C1 segment of cervical spinal cord (tissue), 14 donors: ENCODE data around the gene TDRKH.
"Not testable (repeated sequence)": the region's sequence is repeated elsewhere in the genome, so short reads cannot be mapped to it uniquely, and the experiment has no call there.

Source experiments
- DNase-seq, 14 donors: peaks; one replicate each; lab custom pipeline; 2025; lab: John Stamatoyannopoulos, UW

TDRKH gene

DNA sequence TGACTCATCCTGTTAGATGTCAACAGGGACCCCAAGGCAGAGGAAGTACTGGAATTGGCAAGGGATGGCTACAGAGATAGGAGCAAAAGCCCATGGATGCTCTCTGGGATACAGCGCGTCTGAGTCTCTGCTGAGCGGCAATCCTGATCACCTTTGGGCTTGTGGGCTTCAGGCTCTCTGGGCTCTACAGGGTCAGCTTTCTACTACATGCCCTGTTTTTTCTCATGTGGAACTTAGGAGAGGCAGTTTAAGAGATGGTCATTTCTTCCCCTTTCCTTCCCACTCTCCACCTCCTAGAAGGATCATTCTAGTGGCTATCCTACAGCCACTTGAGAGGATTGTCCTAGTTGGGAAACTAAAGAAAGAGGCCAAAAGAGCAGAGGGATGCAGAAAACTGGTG, 13.6 kb upstream of the TDRKH start:
- DNase-seq = no peak

DNA sequence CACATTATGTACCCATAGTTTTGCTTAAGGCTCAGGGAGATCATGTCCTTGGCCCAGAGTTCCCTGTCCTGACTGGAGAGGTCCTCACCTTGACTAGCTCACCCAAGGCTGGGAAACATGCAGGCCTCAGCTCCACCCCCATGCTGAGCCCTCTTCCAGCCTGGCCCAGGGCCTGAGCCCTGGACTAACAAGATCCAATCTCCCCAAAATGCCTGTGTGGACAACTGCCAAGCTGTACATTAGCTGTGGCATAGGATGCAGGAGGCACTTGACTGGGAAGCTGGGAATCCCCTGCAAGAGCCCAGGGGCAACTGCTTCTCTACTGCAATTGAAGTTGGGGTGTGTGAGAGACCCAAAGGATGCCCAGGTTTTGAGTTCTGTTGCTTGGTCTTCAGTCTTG, 12.9 kb upstream of the TDRKH start:
- no peak for DNase-seq

DNA sequence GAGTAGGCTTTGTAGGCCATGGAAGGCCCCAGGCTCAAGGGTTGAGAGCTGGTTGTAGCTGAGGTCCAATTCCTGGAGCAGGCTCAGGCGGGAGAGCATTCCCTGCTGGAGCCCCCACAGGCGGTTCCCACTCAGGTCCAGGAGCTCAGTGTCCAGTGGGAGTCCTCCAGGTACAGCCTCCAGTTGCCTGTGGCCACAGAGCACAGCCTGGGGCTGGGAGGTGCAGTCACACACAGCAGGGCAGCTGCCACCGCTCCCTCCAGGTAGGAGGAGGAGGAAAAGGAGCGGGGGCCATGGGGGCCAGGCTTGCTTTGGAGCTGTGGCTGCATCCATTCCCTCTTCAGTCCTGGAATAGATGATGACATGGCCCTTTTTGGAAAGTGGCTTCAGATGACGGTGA, 12.1 kb upstream of the TDRKH start:
- DNase-seq = no peak

DNA sequence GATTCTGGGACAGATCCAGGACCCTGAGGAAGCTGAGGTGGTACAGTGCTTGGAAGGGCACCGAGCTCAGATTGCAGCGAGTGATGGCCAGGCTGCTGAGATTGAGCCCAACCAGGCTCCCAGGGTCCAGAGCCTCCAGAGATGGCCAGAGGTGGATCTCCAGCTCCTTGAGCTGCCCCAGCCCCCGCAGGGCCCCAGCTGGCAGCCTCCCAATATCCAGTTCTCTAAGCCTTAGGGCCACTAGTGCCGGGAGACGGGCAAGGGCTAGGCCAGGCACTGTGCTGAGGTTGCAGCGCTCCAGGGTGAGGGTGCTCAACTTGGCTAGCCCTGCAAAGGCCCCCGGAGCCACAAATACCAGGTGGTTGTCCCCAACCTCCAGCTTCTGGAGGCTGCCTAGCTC, 11.5 kb upstream of the TDRKH start:
- DNase-seq = no peak

DNA sequence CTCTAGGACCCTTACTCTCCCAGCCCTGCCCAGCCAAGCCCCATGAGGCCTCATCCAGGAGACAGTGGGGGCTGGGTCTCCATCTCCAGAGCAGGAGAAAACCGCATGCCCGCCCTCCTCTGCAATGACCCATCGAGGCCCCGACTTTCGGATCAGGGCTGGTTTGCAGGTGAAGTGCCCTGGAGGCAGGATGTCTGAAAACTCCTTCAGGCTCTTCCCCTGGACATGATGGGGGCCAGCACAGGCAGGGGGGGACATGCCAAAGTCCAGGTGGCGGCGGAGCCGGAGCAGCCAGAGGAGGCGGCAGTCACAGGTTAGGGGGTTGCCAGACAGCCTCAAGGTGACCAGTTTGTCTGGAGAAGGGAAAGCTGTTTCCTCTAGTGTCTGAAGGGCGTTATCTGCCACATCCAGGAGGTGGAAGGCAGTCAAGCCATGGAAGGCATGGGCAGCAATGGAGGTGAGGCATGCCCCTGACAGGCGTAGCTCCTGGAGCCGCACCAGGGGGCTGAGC, 11.1 kb upstream of the TDRKH start:
- DNase-seq = no peak

DNA sequence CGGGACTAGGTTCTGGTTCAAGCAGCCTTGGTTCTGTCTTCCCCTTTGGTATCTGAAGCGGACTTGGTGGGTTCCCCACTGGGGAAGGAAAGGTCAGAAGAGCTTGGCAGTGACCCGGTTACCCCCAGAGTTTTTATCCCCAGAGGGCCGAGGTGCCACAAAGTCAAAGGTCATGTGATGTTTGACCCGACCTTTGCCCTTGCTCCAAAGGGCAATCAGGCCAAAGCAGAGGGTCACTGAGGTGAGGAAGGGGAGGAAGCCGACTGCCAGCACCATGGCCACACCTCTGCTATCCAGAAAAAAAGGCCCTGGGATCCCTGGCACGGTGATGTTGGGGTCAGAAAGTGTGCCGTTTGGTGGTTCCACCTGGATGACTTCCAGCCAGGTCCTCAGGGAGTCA, 10.5 kb upstream of the TDRKH start:
- DNase-seq = no peak

DNA sequence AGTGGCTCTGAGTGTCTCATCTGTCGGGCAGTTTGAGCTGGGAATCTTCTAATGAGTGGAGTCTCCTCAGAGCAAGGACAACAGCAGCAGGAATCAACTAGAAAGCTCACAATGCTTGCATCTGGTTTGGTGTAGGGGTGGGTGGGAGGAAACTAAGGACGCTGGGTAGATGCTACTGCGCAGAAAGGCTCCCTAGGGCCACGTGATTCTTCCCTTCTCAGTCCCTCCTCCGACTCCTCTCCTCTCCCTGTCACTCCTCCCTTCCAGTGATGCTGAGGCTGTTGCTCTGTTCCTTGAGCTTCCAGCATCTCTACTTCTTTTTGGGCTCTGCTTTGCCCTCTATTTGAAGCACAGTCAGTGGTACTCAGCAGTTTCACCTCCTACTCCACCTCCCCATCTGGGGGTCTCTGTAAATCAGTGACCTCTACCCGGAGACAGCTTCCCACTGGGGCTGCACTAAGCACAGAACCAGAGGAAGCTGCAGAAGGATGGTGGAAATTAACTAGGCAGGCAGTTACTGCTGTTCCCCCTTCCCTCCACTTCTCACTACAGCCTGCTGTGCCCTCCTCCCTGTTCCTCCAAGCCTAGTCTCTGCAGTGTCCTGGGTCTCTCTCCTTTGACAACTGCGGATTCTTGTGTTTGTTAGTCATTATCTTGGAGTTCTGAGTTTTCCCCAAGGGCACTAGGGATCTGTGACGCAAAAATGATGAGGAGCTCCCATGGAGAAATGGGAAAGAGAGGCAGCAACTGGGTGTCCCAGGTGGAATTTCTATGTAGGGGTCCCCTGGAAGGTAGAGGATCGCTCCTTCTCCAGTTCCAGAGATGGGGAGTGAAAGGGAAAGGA, 9.1 kb upstream of the TDRKH start:
- DNase-seq = no peak

DNA sequence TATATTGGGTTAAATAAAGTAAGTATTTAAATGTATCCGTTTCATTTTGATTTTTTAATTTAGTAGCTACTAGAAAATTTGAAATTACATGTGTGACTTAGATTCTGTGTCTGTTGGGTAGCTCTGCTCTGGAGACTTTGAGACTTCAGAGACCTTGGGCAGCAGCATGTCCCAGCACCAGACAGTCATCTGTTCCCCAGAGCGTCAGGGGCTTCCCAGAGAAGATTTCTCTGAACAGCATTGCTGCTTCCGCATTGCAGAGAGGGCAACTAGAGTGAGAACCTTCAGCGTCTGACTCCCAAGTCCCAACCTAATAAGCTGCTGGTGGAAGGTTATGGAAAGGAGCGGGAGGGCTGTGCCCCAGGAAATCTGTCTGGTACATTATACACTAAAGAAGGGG, 8.3 kb upstream of the TDRKH start:
- DNase-seq = no peak

DNA sequence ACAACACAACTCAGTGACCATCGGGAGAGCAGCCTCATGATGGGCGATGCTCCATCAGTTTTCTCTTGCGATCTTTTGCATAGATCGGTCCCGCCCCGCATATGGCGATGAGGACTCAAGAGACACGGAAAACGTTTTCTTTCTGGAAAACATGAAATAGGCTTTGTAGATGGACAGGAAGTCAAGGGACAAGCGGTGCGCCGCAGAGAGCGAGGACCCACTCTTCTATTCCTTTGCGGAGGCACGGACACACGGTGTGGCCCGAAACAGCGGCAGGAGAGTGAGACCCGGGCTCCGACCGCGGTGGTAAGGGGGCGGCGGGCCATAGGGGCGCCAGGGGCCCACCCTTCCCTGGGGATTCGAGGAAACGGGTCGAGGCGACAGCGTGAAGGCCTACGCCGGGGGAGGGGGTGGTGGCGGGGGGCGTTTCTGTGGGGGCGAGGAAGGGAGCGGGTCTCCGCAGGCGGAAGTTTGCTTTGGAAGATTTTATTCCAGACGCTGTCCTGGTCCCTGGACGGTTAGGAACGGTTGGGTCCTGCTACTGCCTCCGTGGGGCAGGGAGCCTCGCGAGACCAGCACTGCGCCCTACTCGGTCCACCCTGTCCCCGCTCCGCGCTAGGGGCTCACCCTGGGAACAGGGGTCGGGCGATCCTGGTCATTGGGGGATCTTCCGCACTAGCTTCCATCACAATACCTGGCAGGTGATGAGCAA, 796 bp upstream of the TDRKH start:
- DNase-seq = peak in 2 of 14 donors; percentile 5 to 38

DNA sequence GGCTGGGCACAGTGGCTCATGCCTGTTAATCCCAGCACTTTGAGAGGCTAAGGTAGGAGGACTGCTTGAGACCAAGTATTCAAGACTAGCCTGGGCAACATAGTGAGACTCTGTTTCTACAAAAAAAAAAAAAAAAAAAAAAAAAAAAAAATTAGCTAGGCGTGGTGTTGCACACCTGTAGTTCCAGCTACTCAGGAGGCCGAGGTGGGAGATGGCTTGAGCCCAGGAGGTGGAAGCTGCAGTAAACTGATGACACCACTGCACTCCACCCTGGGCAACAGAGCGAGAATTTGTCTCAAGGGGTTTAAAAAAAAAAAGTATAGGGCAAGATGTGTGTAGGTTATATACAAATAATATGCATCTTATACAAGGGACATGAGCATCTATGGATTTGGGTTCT, 2.6 kb downstream of the TDRKH start:
- no peak for DNase-seq

DNA sequence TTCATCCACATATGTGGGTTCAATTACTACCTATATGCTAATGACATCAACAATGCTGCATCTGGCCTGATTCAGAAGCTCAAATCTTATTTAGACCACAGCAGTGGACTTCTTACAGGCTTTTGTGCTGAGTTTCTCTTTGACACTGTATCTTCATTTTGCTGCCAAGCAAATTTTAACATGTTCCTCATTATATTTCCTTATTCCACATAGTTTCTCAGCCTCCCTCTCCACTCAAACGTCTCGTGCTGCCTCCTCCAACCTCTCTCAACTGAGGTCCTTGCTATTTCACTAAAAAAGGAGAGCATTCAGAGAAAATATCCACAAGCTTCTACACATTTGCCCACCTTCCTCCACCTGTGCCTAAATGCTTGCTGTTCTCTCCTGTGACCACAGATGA, 6.5 kb downstream of the TDRKH start:
- no peak for DNase-seq

DNA sequence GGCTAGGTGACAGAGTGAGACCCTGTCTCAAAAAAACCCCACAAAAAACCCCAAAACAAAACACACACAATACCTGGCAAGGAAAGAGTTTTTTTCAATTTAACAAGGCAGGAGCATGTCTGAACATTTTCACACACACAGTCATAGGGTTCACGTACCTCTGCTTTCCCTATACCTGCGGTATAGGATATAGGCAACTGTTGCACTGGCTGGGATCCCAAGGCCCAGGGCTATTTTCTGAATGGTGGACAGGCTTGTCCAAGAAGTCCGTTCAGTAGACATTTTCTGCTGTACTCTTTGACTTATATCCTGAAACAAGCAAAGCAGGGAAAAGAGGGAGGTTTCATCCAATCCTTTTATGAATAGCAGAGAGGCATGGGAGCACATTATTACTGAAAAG, 7.6 kb downstream of the TDRKH start:
- no peak for DNase-seq

DNA sequence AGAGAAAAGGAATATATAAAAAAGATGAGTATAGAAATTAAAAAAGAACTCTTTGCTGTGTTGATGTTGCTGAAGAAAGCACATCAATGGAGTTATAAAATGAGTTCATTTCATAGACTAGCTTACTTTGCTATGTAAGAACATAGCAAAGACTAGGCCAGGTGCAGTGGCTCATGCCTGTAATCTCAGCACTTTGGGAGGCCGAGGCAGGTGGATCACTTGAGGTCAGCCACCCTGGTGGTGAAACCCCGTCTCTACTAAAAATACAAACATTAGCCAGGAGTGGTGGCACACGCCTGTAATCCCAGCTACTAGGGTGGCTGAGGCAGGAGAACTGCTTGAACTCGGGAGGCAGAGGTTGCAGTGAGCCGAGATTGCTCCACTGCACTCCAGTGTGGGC, 8.3 kb downstream of the TDRKH start:
- DNase-seq = not testable (repeated sequence)

DNA sequence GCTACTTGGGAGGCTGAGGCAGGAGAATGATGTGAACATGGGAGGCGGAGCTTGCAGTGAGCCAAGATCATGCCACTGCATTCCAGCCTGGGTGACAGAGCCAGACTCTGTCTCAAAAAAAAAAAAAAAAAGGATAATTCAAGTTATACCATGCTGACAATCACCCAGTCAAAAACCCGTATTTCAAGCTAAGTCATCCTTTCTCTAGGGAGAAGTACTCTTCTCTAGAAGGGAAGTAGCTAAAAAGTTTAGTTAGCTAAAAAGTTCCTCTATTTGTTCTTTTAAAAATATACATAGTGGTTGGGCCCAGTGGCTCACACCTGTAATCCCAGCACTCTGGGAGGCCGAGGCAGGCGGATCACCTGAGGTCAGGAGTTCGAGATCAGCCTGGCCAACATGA, 9.6 kb downstream of the TDRKH start:
- not testable (repeated sequence) for DNase-seq

DNA sequence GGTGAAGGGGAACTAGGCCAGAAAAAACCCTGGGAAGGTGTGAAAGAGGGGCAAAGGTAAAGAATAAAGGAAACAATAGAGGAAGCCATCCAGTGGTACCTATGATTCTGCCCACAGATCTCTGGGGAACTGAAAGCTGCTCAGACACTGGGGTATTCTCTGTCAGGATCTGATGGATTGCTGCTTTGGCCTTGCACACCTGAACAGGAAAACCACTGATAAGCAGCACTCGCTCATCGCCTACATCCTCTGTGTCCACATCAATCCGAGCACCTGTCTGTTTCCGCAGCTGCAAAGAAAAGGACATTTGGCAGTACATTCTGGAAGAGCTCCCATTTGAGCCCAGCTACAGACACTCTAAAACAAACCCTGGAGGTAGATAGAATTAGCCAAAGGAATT, 10.4 kb downstream of the TDRKH start:
- DNase-seq = no peak

DNA sequence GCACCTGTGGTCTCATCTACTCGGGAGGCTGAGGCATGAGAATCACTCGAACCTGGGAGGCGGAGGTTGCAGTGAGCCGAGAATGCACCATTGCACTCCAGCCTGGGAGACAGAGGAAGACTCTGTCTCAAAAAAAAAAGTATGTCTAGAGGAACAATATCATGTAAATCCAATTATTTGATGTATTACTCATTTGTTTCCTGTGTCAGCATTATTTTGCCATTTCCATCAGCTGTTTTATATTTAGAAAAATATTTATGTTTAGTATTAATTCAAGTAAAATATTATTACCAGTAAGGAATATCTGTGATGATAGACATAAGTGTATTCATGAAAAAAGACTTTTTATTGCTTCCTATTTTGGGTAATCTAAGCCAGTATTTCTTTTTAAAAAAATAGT, 13.0 kb downstream of the TDRKH start:
- DNase-seq = no peak

DNA sequence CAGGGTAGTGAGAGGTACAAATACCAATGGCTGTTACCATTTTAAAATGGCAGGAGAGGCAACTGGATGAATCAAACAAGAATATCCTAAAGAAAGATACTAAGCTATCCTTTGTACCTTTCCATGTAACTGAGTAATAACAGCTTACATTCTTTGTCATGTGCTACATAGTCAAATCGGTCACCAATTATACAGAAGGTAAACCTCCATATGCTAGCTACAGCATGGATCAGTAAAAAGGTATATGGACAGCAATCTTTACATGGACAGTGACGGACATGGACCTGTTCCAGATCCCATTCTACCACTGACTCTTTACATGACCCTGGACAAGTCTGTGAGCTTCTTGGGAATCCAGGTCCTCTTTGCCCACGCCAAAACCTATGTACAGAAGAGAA, 13.6 kb downstream of the TDRKH start:
- no peak for DNase-seq

DNA sequence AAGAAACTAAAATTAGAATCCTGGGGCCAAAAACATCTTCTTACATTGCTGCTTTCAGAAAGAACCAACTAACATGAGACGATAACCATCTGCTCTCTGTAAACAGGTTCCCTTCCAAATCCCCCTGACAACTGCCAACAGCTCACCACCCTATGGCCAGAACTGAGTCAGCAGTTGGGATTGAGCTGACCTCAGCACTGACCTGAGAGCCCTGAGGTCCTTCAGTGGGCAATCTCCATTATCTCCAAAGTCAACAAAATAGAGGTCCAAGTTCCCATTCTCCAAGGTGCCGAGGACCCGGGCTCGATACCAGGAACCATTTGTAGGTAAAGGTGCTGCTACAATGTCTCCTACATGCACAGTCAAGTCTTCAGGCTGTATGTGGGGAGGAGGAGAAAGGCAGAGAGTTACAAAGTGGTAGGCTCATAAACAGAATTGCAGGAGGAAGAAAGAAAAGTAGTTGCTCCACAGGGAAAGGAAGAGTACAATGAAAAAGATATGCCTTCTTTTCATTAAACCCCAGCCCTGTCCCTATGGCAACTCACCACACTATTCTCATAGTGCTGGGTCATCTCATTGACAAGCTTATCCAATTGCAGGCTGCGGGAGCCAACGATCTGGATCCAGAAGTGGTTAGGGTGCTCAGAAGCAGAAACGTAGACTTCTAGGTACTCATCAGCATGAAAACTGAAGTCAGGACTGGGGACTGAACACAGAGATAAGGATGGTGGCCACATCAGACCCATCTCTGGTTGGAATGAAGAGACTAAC, 14.2 kb downstream of the TDRKH start:
- DNase-seq = no peak

DNA sequence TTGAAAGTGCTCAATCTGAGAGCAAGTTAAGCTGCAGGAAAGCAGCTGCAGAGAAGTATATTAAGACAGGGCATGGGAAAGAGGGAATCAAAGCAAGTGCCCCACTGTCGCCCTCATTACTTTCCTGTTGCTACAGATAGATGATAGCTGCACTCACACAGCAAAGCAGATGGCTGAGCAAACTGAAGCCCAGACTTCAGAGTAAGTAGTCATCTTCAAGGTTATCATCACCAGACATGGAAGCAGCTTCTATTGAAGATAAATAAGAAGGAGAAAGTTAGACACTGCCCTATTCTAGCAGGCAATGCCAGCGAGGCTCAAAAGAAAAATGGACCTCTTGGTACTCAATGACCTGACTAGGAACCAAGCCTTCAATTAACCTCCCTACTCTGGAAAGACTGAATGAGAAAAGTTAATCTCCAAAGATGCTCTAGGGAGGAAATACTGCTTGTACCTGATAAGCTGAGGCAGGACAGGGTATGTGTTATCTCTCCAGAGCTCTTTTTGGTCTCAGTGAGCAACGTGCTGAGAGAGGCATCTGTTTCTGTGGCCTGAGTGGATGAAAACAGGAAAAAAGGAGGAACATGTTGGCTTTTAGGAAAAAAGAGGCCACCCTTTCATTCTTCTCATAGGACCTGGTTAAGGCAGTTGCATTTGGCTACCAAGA, 15.9 kb downstream of the TDRKH start:
- DNase-seq = no peak

DNA sequence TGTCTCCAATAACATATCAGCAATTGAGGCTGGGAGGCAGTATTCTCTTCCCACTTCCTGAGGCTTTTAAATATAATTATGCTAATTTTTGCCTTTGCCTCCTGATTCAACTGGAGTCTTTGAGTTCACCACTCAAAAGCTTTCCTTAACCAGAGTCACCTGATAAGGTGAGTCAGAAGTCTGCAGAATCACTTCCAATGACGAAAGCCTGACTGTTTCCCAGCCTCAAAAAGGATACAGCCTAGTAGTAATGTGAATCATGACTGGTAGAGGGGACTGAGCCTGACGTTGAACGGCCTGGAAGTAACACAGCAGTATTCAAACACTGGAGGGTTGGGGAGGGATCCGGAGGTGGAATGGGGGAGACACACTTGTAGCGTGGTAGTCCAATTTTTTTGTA, 16.6 kb downstream of the TDRKH start:
- no peak for DNase-seq

DNA sequence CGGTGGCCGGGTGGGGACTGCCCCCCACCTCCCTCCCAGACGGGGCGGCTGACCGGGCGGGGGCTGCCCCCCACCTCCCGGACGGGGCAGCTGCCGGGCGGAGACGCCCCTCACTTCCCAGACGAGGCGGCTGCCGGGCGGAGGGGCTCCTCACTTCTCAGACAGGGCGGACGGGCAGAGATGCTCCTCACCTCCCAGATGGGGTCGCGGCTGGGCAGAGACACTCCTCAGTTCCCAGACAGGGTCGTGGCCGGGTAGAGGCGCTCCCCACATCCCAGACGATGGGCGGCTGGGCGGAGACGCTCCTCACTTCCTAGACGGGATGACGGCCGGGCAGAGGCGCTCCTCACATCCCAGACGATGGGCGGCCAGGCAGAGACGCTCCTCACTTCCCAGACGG, 21.0 kb downstream of the TDRKH start:
- not testable (repeated sequence) for DNase-seq
